Duodenal mucosa (tissue), 2 donors: ENCODE data around the gene TARDBP.
"Not testable (repeated sequence)": the region's sequence is repeated elsewhere in the genome, so short reads cannot be mapped to it uniquely, and the experiment has no call there.

Experiments used
- H3K27ac ChIP-seq: one replicate; pipeline ENCODE4 v1.7.0; 2013; ENCODE audit warnings: low read depth, low read length
- H3K27me3 ChIP-seq, 2 donors: one replicate each; pipeline ENCODE4 v1.7.0; 2013; ENCODE audit warnings: low read length in 2 of 2, control low read depth in 1 of 2; ENCODE audit not compliant: insufficient read depth in 2 of 2, control insufficient read depth in 1 of 2
- H3K36me3 ChIP-seq, 2 donors: one replicate each; pipeline ENCODE4 v1.7.0; 2013; ENCODE audit warnings: low read length in 2 of 2, control low read depth in 1 of 2; ENCODE audit not compliant: insufficient read depth in 2 of 2, control insufficient read depth in 1 of 2
- H3K4me1 ChIP-seq, 2 donors: one replicate each; pipeline ENCODE4 v1.7.0; 2013; ENCODE audit warnings: low read length in 2 of 2, control low read depth in 1 of 2; ENCODE audit not compliant: insufficient read depth in 2 of 2, control insufficient read depth in 1 of 2
- H3K4me3 ChIP-seq, 2 donors: one replicate each; pipeline ENCODE4 v1.7.0; 2013; ENCODE audit warnings: low read length in 2 of 2, low read depth in 1 of 2
- H3K9ac ChIP-seq, 2 donors: one replicate each; pipeline ENCODE4 v1.7.0; 2013; ENCODE audit warnings: low read length in 2 of 2, low read depth in 1 of 2
- H3K9me3 ChIP-seq, 2 donors: one replicate each; pipeline ENCODE4 v1.7.0; 2013; ENCODE audit warnings: low read length in 2 of 2, control low read depth in 1 of 2; ENCODE audit not compliant: control insufficient read depth in 1 of 2

Gene TARDBP

GRCh38 chr1:10992864-10993263 lies 19.6 kb upstream of the TARDBP start:
- Histone ChIP-seq H3K4me1 (no peaks in the 10 kb centered on the region), H3K4me3 (no peak overlapping the region), H3K27ac (no peak overlapping the region), H3K27me3 (no peaks in the 10 kb centered on the region), H3K9ac (no peak overlapping the region), H3K36me3 (no peaks in the 10 kb centered on the region), H3K9me3 (no peaks in the 10 kb centered on the region)

- no peaks in the 10 kb centered on the region for H3K36me3 ChIP-seq
Observed at GRCh38 chr1:10996100-10996499, 16.4 kb upstream of the TARDBP start.

GRCh38 chr1:11000526-11000925 lies 11.9 kb upstream of the TARDBP start:
- no peaks in the 10 kb centered on the region for H3K36me3 ChIP-seq
- no peaks in the 10 kb centered on the region for H3K9me3 ChIP-seq
- H3K27ac ChIP-seq: no peak overlapping the region
- H3K4me1 ChIP-seq: no peaks in the 10 kb centered on the region
- H3K27me3 ChIP-seq: no peaks in the 10 kb centered on the region
- H3K9ac ChIP-seq: no peak overlapping the region
- no peak overlapping the region for H3K4me3 ChIP-seq

More at GRCh38 chr1:10996100-10996499, 16.4 kb upstream of the TARDBP start:
- H3K4me1 ChIP-seq: no peaks in the 10 kb centered on the region
- H3K4me3 ChIP-seq: no peak overlapping the region
- H3K9me3 ChIP-seq: no peaks in the 10 kb centered on the region
- H3K27me3 ChIP-seq: no peaks in the 10 kb centered on the region
- H3K27ac ChIP-seq: no peak overlapping the region
- H3K9ac ChIP-seq: no peak overlapping the region

- Histone ChIP-seq H3K9ac (peak overlapping the region; percentile 87 to 92), H3K27me3 (no peaks in the 10 kb centered on the region), H3K36me3 (peaks cover 12 to 39% of the 10 kb centered on the region in 2 donors), H3K4me1 (peaks cover 13 to 22% of the 10 kb centered on the region in 2 donors), H3K9me3 (no peaks in the 10 kb centered on the region), H3K4me3 (peak overlapping the region; percentile 82 to 84), H3K27ac (no peak overlapping the region)
Observed at GRCh38 chr1:11013160-11013531, 692 bp downstream of the TARDBP start.

GRCh38 chr1:11019358-11019757 lies 6.9 kb downstream of the TARDBP start:
- not testable (repeated sequence) for H3K9me3 ChIP-seq, H3K9ac ChIP-seq, H3K27ac ChIP-seq, H3K27me3 ChIP-seq, H3K4me1 ChIP-seq, H3K4me3 ChIP-seq
- H3K36me3 ChIP-seq: peaks cover 44 to 88% of the 10 kb centered on the region in 2 donors

- Histone ChIP-seq H3K36me3 (peaks cover 45 to 89% of the 10 kb centered on the region in 2 donors), H3K9ac (no peak overlapping the region), H3K27ac (no peak overlapping the region), H3K4me1 (no peaks in the 10 kb centered on the region), H3K4me3 (no peak overlapping the region), H3K27me3 (no peaks in the 10 kb centered on the region), H3K9me3 (no peaks in the 10 kb centered on the region)
Observed at GRCh38 chr1:11019971-11020370, 7.5 kb downstream of the TARDBP start.

GRCh38 chr1:11023201-11023600 lies 10.7 kb downstream of the TARDBP start:
- Histone ChIP-seq H3K4me1 (no peaks in the 10 kb centered on the region), H3K27me3 (no peaks in the 10 kb centered on the region), H3K36me3 (peaks cover 44 to 89% of the 10 kb centered on the region in 2 donors), H3K9me3 (no peaks in the 10 kb centered on the region), H3K4me3 (no peak overlapping the region), H3K27ac (no peak overlapping the region), H3K9ac (no peak overlapping the region)

- H3K9me3 ChIP-seq: no peaks in the 10 kb centered on the region
- H3K9ac ChIP-seq: no peak overlapping the region
- H3K4me3 ChIP-seq: no peak overlapping the region
- peaks cover 34 to 78% of the 10 kb centered on the region in 2 donors for H3K36me3 ChIP-seq
- no peak overlapping the region for H3K27ac ChIP-seq
- no peaks in the 10 kb centered on the region for H3K4me1 ChIP-seq
- no peaks in the 10 kb centered on the region for H3K27me3 ChIP-seq
Observed at GRCh38 chr1:11024154-11024873, 11.9 kb downstream of the TARDBP start.

- no peaks in the 10 kb centered on the region for H3K27me3 ChIP-seq
- no peaks in the 10 kb centered on the region for H3K9me3 ChIP-seq
- H3K27ac ChIP-seq: no peak overlapping the region
- no peak overlapping the region for H3K4me3 ChIP-seq
- H3K4me1 ChIP-seq: no peaks in the 10 kb centered on the region
- H3K36me3 ChIP-seq: peaks cover 32 to 75% of the 10 kb centered on the region in 2 donors
- no peak overlapping the region for H3K9ac ChIP-seq
Observed at GRCh38 chr1:11024874-11025203, 12.4 kb downstream of the TARDBP start.

GRCh38 chr1:11025618-11026017 lies 13.2 kb downstream of the TARDBP start:
- no peak overlapping the region for H3K27ac ChIP-seq
- no peaks in the 10 kb centered on the region for H3K4me1 ChIP-seq
- H3K27me3 ChIP-seq: no peaks in the 10 kb centered on the region
- H3K9ac ChIP-seq: no peak overlapping the region
- H3K9me3 ChIP-seq: no peaks in the 10 kb centered on the region
- H3K36me3 ChIP-seq: peaks cover 32 to 75% of the 10 kb centered on the region in 2 donors
- H3K4me3 ChIP-seq: no peak overlapping the region
